ENCODE data around the gene TSC22D3. TPM values are rescaled to one million over a fixed set of nuclear protein-coding genes. Genes with fewer than 3 reads are reported as not detected.
A peak's percentile ranks its signal among the peaks of the same experiment; 100 is the strongest.

TSC22D3 gene
- polyA plus RNA-seq, 1 donor: 48.5 TPM

GRCh38 chrX:107730991-107731766 lies 44.4 kb downstream of the TSC22D3 start:
- no peak for DNase-seq (ENCODE audit: low read depth)

GRCh38 chrX:107730298-107730655 lies 45.3 kb downstream of the TSC22D3 start:
- DNase-seq (ENCODE audit: low read depth): no peak

- DNase-seq (ENCODE audit: low read depth): no peak
Observed at GRCh38 chrX:107729558-107730297, 45.9 kb downstream of the TSC22D3 start.

- DNase-seq (ENCODE audit: low read depth): no peak
Observed at GRCh38 chrX:107728371-107729099, 47.1 kb downstream of the TSC22D3 start.

GRCh38 chrX:107726816-107727534 lies 48.6 kb downstream of the TSC22D3 start:
- DNase-seq (ENCODE audit: low read depth): no peak

- no peak for DNase-seq (ENCODE audit: low read depth)
Observed at GRCh38 chrX:107725761-107726555, 49.6 kb downstream of the TSC22D3 start.

GRCh38 chrX:107724653-107725052 lies 50.9 kb downstream of the TSC22D3 start:
- DNase-seq (ENCODE audit: low read depth): no peak

GRCh38 chrX:107723511-107723910 lies 52.1 kb downstream of the TSC22D3 start:
- DNase-seq (ENCODE audit: low read depth): no peak

GRCh38 chrX:107721966-107722707 lies 53.5 kb downstream of the TSC22D3 start:
- no peak for DNase-seq (ENCODE audit: low read depth)

DNA sequence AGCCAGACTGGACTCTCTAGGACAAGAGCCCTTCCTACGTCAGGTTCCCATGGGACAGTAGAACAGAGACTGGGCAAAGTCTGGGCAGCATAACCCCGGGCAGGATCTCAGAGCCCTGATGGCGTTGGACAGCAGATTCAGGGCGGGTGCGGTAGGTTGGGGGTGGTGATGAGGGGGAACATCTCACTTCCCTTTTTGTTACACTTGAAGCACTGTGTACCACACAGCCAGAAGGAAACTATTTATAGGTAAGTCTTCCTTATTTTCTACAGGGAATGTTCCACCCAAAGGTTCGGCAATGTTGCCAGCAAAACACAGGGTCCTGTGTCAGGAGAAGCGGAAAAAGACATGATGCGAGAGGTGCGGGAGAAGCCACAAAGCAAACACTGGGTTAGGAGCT lies 54.3 kb downstream of the TSC22D3 start:
- DNase-seq (ENCODE audit: low read depth): no peak

GRCh38 chrX:107718156-107718621 lies 57.4 kb downstream of the TSC22D3 start:
- peak; percentile 31 for DNase-seq (ENCODE audit: low read depth)

DNA sequence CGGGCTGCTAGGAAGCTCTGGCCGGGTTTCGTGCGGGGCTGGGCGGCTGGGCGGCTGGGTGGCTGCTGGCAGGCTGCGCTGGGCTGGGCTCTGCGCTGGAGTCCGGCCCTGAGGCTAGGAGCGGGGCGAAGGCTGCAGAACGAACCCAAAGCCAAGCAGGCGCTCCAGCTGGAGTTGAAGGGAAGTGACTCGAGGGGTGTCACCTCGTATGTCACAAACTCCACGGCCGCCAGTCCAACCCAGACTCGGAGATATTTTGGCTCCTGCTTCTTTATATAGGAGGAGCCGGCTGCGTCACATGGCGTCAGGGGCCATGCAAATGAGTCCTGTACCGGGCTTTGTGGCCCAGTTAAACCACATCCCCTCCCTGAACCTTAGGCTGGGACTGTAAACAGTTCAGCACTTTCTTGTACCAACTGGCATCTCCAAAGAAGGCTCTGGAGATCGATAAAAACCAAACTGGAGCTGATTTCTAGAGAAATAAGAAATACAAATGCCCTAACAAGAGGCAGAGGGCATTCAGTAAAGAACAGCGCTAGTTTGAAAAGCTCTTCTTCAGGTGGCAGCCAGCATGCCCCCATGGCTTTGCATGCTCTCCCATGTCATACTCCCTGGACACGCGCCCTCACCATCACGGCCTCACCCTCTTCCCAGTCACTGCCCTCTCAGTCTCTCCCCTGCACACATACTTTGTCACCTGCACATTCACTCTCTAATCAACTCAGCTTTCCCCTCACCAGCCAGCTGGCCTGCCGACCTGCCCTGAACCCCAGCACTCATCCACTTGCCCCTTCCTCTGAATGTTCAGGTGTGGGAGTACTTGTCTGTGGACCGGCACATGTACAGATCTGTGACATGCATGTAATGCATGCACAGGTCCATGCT lies 58.5 kb downstream of the TSC22D3 start:
- DNase-seq (ENCODE audit: low read depth): peak; percentile 56

- DNase-seq (ENCODE audit: low read depth): no peak
Observed at GRCh38 chrX:107716118-107716684, 59.4 kb downstream of the TSC22D3 start.

GRCh38 chrX:107715331-107716117 lies 60.1 kb downstream of the TSC22D3 start:
- no peak for DNase-seq (ENCODE audit: low read depth)

- no peak for DNase-seq (ENCODE audit: low read depth)
Observed at GRCh38 chrX:107714206-107714891, 61.2 kb downstream of the TSC22D3 start.

DNA sequence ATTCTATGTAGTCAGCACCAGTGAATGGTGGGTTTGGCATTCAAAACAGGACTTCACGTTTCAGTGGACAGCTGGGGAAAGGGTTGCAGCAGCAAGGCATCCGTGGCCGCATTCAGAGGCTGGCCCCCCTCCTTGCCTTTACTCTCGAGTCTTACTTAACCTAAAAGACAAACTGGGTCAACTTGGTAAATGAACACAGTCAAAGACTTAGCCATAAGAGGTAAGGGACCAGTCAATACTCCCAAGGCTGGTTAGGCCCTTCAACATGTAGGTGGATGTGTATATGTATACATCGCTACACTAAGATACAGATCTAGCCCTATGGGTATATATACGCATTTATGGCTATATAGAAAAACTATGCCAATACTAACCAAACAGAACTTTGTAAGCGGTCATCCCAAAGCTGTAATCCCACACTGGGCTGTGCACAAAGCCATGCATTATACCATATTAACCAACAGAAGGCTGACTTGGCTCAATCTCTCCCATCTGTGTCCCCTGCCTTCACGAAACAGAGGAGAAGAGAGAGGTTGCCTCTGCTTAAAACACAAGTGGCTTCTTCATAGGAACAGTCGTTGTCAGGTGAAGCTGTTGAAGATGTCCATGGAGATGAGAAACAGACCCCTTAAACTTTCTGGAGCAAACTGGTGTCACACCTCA lies 61.9 kb downstream of the TSC22D3 start:
- no peak for DNase-seq (ENCODE audit: low read depth)

GRCh38 chrX:107713203-107713542 lies 62.4 kb downstream of the TSC22D3 start:
- DNase-seq (ENCODE audit: low read depth): no peak

Data from forelimb muscle (tissue), 1 donor.